ENCODE results near the gene ZNF609.

Gene ZNF609

DNA sequence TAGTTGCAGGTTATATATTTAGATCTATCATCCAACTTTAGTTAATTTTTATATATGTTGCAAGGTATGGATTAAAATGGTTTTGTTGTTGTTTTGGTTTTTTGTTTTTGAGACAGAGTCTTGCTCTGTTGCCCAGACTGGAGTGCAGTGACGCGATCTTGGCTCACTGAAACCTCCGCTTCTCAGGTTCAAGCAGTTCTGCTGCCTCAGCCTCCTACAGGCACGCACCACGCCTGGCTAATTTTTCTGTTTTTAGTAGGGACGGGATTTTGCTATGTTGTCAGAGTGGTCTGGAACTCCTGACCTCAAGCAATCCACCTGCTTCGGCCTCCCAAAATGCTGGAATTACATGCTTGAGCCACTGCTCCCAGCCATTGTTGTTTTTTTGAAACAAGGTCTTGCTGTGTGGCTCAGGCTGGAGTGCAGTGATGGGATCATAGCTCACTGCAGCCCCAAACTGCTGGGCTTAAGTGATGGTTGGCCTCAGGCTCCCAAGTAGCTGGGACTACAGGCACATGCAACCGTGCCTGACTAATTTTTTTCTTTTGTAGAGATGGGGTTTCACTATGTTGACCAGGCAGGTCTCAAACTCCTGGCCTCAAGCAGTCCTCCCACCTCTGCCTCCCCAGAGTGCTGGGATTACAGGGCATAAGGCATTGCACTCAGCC lies 92.0 kb downstream of the ZNF609 start:
- in situ Hi-C loops (cut with HindIII; ENCODE audit: low sequenced_read_pairs): no loop called here
- DNase-seq (ENCODE audit: low read depth, low spot score): no peak
- H3K4me3 ChIP-seq (ENCODE audit: low read depth, low read length): no peak overlapping the region
- no peak for TF ChIP-seq CTCF (IDR thresholded peaks at IDR 0.05; ENCODE audit: low read depth, low read length)

- in situ Hi-C loops (cut with HindIII; ENCODE audit: low sequenced_read_pairs): no loop called here
- no peak for TF ChIP-seq CTCF (IDR thresholded peaks at IDR 0.05; ENCODE audit: low read depth, low read length)
- DNase-seq (ENCODE audit: low read depth, low spot score): no peak
- H3K4me3 ChIP-seq (ENCODE audit: low read depth, low read length): no peak overlapping the region
These were observed 98.2 kb downstream of the ZNF609 start for GRCh38 chr15:64558460-64559179.

GRCh38 chr15:64559243-64559642 lies 98.9 kb downstream of the ZNF609 start:
- no peak for DNase-seq (ENCODE audit: low read depth, low spot score)
- in situ Hi-C loops (cut with HindIII; ENCODE audit: low sequenced_read_pairs): no loop called here
- H3K4me3 ChIP-seq (ENCODE audit: low read depth, low read length): no peak overlapping the region
- no peak for TF ChIP-seq CTCF (IDR thresholded peaks at IDR 0.05; ENCODE audit: low read depth, low read length)

DNA sequence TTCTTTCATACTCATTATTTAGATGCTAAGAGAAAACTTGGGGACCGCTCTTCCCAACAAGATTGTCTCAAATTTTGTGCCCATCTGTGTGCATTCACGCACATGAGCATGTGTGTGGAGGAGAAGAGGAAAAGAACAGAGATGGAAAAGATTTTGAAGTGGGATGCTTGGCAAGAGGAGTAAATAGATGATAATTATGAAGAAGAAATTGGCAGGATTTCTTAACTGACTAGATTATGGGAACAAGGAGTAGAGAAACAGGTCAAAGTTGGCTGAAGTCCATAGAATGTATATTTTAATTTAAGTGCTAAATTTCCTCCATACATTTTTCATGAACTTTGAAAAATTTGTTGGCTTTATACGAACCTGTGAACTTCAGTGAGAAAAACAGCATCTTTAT lies 100.1 kb downstream of the ZNF609 start:
- TF ChIP-seq CTCF (IDR thresholded peaks at IDR 0.05; ENCODE audit: low read depth, low read length): no peak
- in situ Hi-C loops (cut with HindIII; ENCODE audit: low sequenced_read_pairs): no loop called here
- no peak overlapping the region for H3K4me3 ChIP-seq (ENCODE audit: low read depth, low read length)
- DNase-seq (ENCODE audit: low read depth, low spot score): no peak

- H3K4me3 ChIP-seq (ENCODE audit: low read depth, low read length): no peak overlapping the region
- in situ Hi-C loops (cut with HindIII; ENCODE audit: low sequenced_read_pairs): no loop called here
These were observed 100.6 kb downstream of the ZNF609 start for GRCh38 chr15:64560998-64561397.

DNA sequence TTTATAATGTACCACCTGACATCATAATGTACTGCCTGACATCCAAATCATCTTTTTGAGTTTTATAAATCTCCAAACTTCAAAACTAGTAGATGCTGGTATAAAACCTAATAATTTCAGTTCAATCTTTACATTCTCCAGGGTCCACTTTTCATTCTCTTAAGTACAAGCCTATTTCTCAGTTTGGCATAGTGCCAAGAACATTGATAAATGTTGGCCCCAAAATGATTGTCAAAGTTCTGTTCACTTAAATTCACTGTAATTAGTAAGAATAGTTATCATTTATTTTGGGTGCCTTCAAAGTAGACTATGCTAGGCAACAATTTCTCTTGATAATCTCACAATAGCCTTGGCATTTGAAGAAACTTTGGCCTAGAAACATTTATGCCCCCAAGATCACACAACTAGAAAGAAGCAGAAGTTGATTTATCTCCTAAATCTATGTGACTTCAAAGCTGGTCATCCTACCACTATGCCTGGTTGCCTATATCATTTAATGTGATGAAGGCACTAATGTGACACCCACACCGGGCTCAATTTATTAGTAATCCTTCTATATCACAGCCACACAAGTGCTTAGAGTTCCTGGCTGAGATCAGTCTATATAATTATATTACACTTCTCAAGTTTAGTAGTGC lies 101.7 kb downstream of the ZNF609 start:
- DNase-seq (ENCODE audit: low read depth, low spot score): no peak
- in situ Hi-C loops (cut with HindIII; ENCODE audit: low sequenced_read_pairs): no loop called here
- TF ChIP-seq CTCF (IDR thresholded peaks at IDR 0.05; ENCODE audit: low read depth, low read length): no peak
- no peak overlapping the region for H3K4me3 ChIP-seq (ENCODE audit: low read depth, low read length)

More at GRCh38 chr15:64560998-64561397, 100.6 kb downstream of the ZNF609 start:
- TF ChIP-seq CTCF (IDR thresholded peaks at IDR 0.05; ENCODE audit: low read depth, low read length): no peak
- no peak for DNase-seq (ENCODE audit: low read depth, low spot score)

Data from astrocyte of the spinal cord (primary cell).